HEK293T (cell line): ENCODE results near the gene EPHA3.

Experiments used
- CTCF ChIA-PET: fragments of 350-600 bp; formaldehyde crosslinking; extraction: SDS; loops from one replicate; lab custom pipeline; 2021; ENCODE audit warnings: antibody characterized with exemption, inconsistent platforms; lab: Yijun Ruan, JAX
- POLR2A ChIA-PET: fragments of 350-600 bp; formaldehyde crosslinking; extraction: SDS; loops from one replicate; lab custom pipeline; 2020; ENCODE audit warnings: antibody characterized with exemption, inconsistent platforms; lab: Yijun Ruan, JAX
- DNase-seq: peaks from one replicate; pipeline ENCODE4 v3.0.0; 2012; ENCODE audit warnings: mixed read lengths; ENCODE audit errors: extremely low spot score
- ARNT ChIP-seq: fragments of 450-650 bp; IDR thresholded peaks from 2 replicates; pipeline ENCODE4 v1.6.1; 2017; ENCODE audit warnings: mild to moderate bottlenecking
- BHLHE40 ChIP-seq: fragments of 450-650 bp; IDR thresholded peaks from 2 replicates; pipeline ENCODE4 v1.6.1; 2016; ENCODE audit warnings: mild to moderate bottlenecking, moderate library complexity, borderline replicate concordance
- CTBP1 ChIP-seq: fragments of 450-650 bp; IDR thresholded peaks from 2 replicates; pipeline ENCODE4 v1.6.1; 2016; ENCODE audit warnings: borderline replicate concordance
- ELF4 ChIP-seq: fragments of 450-650 bp; IDR thresholded peaks from 2 replicates; pipeline ENCODE4 v1.6.1; 2017; ENCODE audit warnings: antibody characterized with exemption
- FOXA1 ChIP-seq: fragments of 450-650 bp; IDR thresholded peaks from 2 replicates; pipeline ENCODE4 v1.6.1; 2016; ENCODE audit warnings: mild to moderate bottlenecking
- FOXK2 ChIP-seq: fragments of 450-650 bp; IDR thresholded peaks from 2 replicates; pipeline ENCODE4 v1.6.1; 2016; ENCODE audit warnings: mild to moderate bottlenecking
- FOXM1 ChIP-seq: fragments of 450-650 bp; IDR thresholded peaks from 2 replicates; pipeline ENCODE4 v1.6.1; 2017; ENCODE audit warnings: mild to moderate bottlenecking, borderline replicate concordance
- HDGF ChIP-seq: fragments of 450-650 bp; IDR thresholded peaks from 2 replicates; pipeline ENCODE4 v1.6.1; 2017; ENCODE audit warnings: antibody characterized with exemption, borderline replicate concordance
- L3MBTL2 ChIP-seq: fragments of 450-650 bp; conservative IDR thresholded peaks from 2 replicates; pipeline ENCODE4 v1.6.1; 2016; ENCODE audit warnings: mild to moderate bottlenecking
- LEF1 ChIP-seq: fragments of 450-650 bp; IDR thresholded peaks from 2 replicates; pipeline ENCODE4 v1.6.1; 2017; ENCODE audit warnings: mild to moderate bottlenecking, borderline replicate concordance
- NFRKB ChIP-seq: fragments of 450-650 bp; IDR thresholded peaks from 2 replicates; pipeline ENCODE4 v1.6.1; 2016; ENCODE audit warnings: mild to moderate bottlenecking, moderate library complexity
- PKNOX1 ChIP-seq: fragments of 450-650 bp; IDR thresholded peaks from 2 replicates; pipeline ENCODE4 v1.6.1; 2016
- SP1 ChIP-seq: fragments of 450-650 bp; IDR thresholded peaks from 2 replicates; pipeline ENCODE4 v1.6.1; 2017
- SUZ12 ChIP-seq: fragments of 450-650 bp; IDR thresholded peaks from 2 replicates; pipeline ENCODE4 v1.6.1; 2016; ENCODE audit warnings: mild to moderate bottlenecking
- TARDBP ChIP-seq: fragments of 450-650 bp; IDR thresholded peaks from 2 replicates; pipeline ENCODE4 v1.6.1; 2016
- ZNF384 ChIP-seq: fragments of 450-650 bp; IDR thresholded peaks from 2 replicates; pipeline ENCODE4 v1.6.1; 2016

Gene EPHA3

GRCh38 chr3:89506462-89507103, 399.2 kb downstream of the EPHA3 start:
- DNase-seq: no peak
- ChIA-PET CTCF (no interaction called here), POLR2A (no interaction called here)
- TF ChIP-seq HDGF: no peak
- TF ChIP-seq L3MBTL2: no peak
- no peak for TF ChIP-seq FOXK2
- no peak for TF ChIP-seq SUZ12
- TF ChIP-seq CTBP1: no peak
- TF ChIP-seq ARNT: no peak
- TF ChIP-seq PKNOX1: no peak
- no peak for TF ChIP-seq NFRKB
- no peak for TF ChIP-seq ELF4
- no peak for TF ChIP-seq LEF1
- TF ChIP-seq FOXA1: no peak
- no peak for TF ChIP-seq FOXM1
- no peak for TF ChIP-seq SP1
- no peak for TF ChIP-seq BHLHE40
- TF ChIP-seq ZNF384: no peak
- TF ChIP-seq TARDBP: no peak

DNA sequence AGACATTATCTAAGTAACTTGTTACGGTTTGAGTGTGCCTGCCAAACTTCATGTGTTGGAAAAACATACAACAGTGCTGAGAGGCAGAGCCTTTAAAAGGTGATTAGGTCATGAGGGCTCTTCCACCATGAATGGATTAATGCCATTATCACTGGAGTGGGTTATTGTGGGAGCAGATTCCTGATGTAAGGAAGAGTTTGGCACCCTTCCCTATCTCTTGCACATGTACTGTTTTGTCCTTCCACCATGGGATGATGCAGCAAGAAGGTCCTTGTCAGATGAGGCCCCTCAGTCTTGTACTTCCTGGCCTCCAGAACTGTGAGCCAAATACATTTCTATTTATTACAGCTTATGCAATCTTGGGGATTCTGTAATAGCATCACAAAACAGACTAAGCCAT, 413.9 kb downstream of the EPHA3 start:
- DNase-seq: no peak

GRCh38 chr3:89522155-89522554, 414.7 kb downstream of the EPHA3 start:
- ChIA-PET POLR2A (no interaction called here), CTCF (no interaction called here)
- DNase-seq: no peak
- no peak for TF ChIP-seq ELF4
- no peak for TF ChIP-seq LEF1
- no peak for TF ChIP-seq ARNT
- TF ChIP-seq PKNOX1: no peak
- no peak for TF ChIP-seq HDGF
- TF ChIP-seq TARDBP: no peak
- no peak for TF ChIP-seq NFRKB
- TF ChIP-seq FOXK2: no peak
- TF ChIP-seq SUZ12: no peak
- TF ChIP-seq CTBP1: no peak
- TF ChIP-seq L3MBTL2: no peak
- TF ChIP-seq SP1: no peak
- TF ChIP-seq FOXM1: no peak
- no peak for TF ChIP-seq ZNF384
- no peak for TF ChIP-seq FOXA1
- no peak for TF ChIP-seq BHLHE40

More for the DNA sequence above, 413.9 kb downstream of the EPHA3 start:
- TF ChIP-seq NFRKB (no peak), L3MBTL2 (no peak), PKNOX1 (no peak), ELF4 (no peak), HDGF (no peak), SP1 (no peak), FOXA1 (no peak), CTBP1 (no peak), FOXM1 (no peak), SUZ12 (no peak), LEF1 (no peak), BHLHE40 (no peak), ARNT (no peak)
- ChIA-PET POLR2A (no interaction called here), CTCF (no interaction called here)

DNA sequence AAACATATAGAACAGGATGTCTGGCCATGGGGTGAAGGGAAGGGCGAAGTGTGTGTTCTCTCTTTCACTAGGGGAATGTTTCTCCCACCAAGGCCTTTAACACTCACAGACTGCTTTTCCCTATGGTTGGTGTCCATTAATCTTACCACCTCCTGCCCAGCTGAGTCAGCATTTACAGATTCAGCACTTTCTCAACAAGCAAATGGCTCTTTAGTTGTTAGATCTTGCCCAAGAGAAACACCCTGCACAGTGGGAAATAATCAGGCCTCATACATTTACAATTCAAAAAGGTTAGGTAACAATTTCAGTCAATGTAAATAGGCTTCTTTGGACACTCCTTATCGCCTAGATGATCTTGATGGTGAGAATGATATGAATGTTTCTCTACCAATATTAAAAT, 418.2 kb downstream of the EPHA3 start:
- CTCF ChIA-PET: no interaction called here
- TF ChIP-seq BHLHE40: no peak
- no peak for TF ChIP-seq CTBP1
- no peak for TF ChIP-seq NFRKB
- TF ChIP-seq FOXK2: no peak
- TF ChIP-seq HDGF: no peak
- no peak for TF ChIP-seq SP1
- no peak for TF ChIP-seq FOXA1
- TF ChIP-seq ZNF384: no peak
- POLR2A ChIA-PET: no interaction called here
- no peak for DNase-seq

GRCh38 chr3:89527736-89528305, 420.4 kb downstream of the EPHA3 start:
- no peak for DNase-seq
- no peak for TF ChIP-seq SUZ12
- no peak for TF ChIP-seq ZNF384
- no peak for TF ChIP-seq FOXK2
- no peak for TF ChIP-seq L3MBTL2
- no peak for TF ChIP-seq SP1
- TF ChIP-seq TARDBP: no peak
- no peak for TF ChIP-seq HDGF
- no peak for TF ChIP-seq FOXM1
- no peak for TF ChIP-seq ARNT
- CTCF ChIA-PET: interaction anchor here (0.5 kb wide), 1 partner anchor 341 kb away, joined by 4 read pairs; no protein-coding TSS in a partner anchor
- POLR2A ChIA-PET: no interaction called here
